Fibroblast of lung (primary cell): ENCODE data around the gene RCAN1.

Source experiments
- EZH2 ChIP-seq: IDR thresholded peaks from 2 replicates; pipeline ENCODE4 v1.5.1; 2012; ENCODE audit warnings: low read length, control low read depth, mild to moderate bottlenecking; ENCODE audit errors: missing control alignments
- TF ChIP-seq, protein P1 (sequence below), 2 donors: IDR thresholded peaks in 1 of 2; conservative IDR thresholded peaks in 1 of 2; 1 replicate in 1 of 2; 2 replicates in 1 of 2; pipeline ENCODE4 v1.5.1; 2011 to 2012; ENCODE audit warnings: low read length in 2 of 2, control low read depth in 1 of 2, inconsistent platforms in 1 of 2, low read depth in 1 of 2, mild to moderate bottlenecking in 1 of 2

DNA sequence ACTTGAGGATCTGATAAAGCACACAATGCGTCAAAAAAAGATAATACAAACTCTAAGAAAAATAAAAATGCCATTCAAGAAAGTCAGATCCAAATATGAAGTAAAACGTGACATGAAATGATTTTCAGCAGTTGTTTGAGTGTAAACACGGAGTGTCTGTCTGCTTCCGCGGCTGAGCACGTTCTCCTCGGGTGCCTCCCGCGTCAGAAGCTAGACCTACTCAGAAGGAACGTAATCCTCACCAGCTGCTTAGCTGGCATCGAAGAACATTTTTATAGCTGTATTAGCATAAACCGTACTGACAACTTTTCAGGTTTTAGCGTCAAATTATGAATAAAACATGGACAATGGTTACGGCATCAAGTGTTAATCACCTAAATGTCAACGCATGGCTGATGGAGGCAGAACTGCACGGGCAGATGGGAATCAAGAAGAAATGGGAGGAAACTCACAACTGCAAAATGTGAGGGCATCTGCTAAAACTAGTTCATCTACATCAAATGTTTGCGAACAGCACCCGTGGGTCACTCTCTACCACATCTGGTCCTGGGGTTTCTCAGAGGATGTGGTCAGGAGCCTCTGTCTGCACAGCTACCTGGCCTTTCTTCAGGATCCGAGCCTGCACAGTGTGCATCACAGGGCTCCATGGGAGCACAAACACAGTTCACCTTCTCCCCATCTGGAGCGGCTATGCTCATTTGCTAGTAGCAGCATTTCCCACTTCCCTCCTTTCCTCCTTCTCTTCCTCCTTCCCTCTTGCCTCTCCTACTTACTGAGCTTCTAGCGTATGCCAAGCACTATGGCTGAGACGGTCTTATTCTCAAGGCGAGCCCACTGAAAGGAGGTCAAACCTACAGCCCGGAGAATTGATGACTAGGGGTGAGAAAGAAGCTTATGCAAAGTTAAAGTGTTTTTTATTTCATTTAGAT lies 40.0 kb downstream of the RCAN1 start:
- TF ChIP-seq, protein P1, sequence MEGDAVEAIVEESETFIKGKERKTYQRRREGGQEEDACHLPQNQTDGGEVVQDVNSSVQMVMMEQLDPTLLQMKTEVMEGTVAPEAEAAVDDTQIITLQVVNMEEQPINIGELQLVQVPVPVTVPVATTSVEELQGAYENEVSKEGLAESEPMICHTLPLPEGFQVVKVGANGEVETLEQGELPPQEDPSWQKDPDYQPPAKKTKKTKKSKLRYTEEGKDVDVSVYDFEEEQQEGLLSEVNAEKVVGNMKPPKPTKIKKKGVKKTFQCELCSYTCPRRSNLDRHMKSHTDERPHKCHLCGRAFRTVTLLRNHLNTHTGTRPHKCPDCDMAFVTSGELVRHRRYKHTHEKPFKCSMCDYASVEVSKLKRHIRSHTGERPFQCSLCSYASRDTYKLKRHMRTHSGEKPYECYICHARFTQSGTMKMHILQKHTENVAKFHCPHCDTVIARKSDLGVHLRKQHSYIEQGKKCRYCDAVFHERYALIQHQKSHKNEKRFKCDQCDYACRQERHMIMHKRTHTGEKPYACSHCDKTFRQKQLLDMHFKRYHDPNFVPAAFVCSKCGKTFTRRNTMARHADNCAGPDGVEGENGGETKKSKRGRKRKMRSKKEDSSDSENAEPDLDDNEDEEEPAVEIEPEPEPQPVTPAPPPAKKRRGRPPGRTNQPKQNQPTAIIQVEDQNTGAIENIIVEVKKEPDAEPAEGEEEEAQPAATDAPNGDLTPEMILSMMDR (conservative IDR thresholded peaks at IDR 0.05 in 1 of 2, IDR thresholded peaks at IDR 0.05 in 1 of 2; ENCODE audit: low read depth in 1 of 2, low read length in 2 of 2): no peak
- no peak for TF ChIP-seq EZH2
